Activated CD8-positive, alpha-beta T cell treated with anti-CD3 and anti-CD28 coated beads for 36 hours (primary cell): ENCODE results near the gene SMLR1. TPM values are rescaled to one million over a fixed set of nuclear protein-coding genes. Genes with fewer than 3 reads are reported as not detected.

Source experiments
- ATAC-seq: fragments of 200-7000 bp; cut with Tn5 transposase; one replicate; pipeline ENCODE4 v1.10.0; 2021; ENCODE audit warnings: mild to moderate bottlenecking, moderate library complexity
- CTCF ChIA-PET: fragments of 350-600 bp; sonication (Branson Sonifier 250); formaldehyde crosslinking; loops from one replicate; lab custom pipeline; 2021; ENCODE audit warnings: antibody characterized with exemption; lab: Charles Lee
- POLR2A ChIA-PET: fragments of 350-600 bp; sonication (Branson Sonifier 250); formaldehyde crosslinking; loops from one replicate; lab custom pipeline; 2021; ENCODE audit warnings: antibody characterized with exemption; lab: Charles Lee
- DNase-seq: peaks from one replicate; pipeline ENCODE4 v3.0.0-alpha.2; 2020
- H3K27ac Mint-ChIP-seq: one replicate; pipeline ENCODE4 v1.8.0; 2021; ENCODE audit warnings: mild to moderate bottlenecking, mixed read lengths
- H3K27me3 Mint-ChIP-seq: one replicate; pipeline ENCODE4 v1.8.0; 2021; ENCODE audit warnings: mixed read lengths
- H3K36me3 Mint-ChIP-seq: one replicate; pipeline ENCODE4 v1.8.0; 2021; ENCODE audit warnings: low read depth, mixed read lengths
- H3K4me1 Mint-ChIP-seq: one replicate; pipeline ENCODE4 v1.8.0; 2021; ENCODE audit warnings: low read depth, mixed read lengths
- H3K4me3 Mint-ChIP-seq: one replicate; pipeline ENCODE4 v1.8.0; 2021; ENCODE audit warnings: mild to moderate bottlenecking, moderate library complexity, mixed read lengths
- H3K9me3 Mint-ChIP-seq: one replicate; pipeline ENCODE4 v1.8.0; 2021; ENCODE audit warnings: mixed read lengths
- CTCF ChIP-seq: fragments of 200-600 bp; IDR thresholded peaks from one replicate; pipeline ENCODE4 v1.8.0; 2022; ENCODE audit warnings: antibody characterized with exemption, mild to moderate bottlenecking
- intact Hi-C: fragments of 100-400 bp; cut with micrococcal nuclease; formaldehyde crosslinking; loops from one replicate; pipeline ENCODE4 v1.10.0; 2022
- total RNA-seq, 2 experiments: library from RNA; stranded (reverse); gene quantifications; one replicate each; pipeline ENCODE4 v1.2.3, GENCODE V29; 2021

Gene SMLR1
- total RNA-seq, 2 experiments from 2014 or later: not detected

GRCh38 chr6:130831607-130832006 lies 4.4 kb downstream of the SMLR1 start:
- no peak for TF ChIP-seq CTCF
- CTCF ChIA-PET: no interaction called here

GRCh38 chr6:130833569-130833968 lies 6.4 kb downstream of the SMLR1 start:
- H3K4me1 Mint-ChIP-seq: no peaks in the 10 kb centered on the region
- ChIA-PET CTCF (interaction anchor here (1.2 kb wide), 1 partner anchor 512 kb away, joined by 3 read pairs; no protein-coding TSS in a partner anchor), POLR2A (interaction anchor here (0.8 kb wide), 1 partner anchor 18 kb away, joined by 3 read pairs; no protein-coding TSS in a partner anchor)
- H3K9me3 Mint-ChIP-seq: no peaks in the 10 kb centered on the region
- no peaks in the 10 kb centered on the region for H3K36me3 Mint-ChIP-seq
- DNase-seq: no peak
- no peaks in the 10 kb centered on the region for H3K27me3 Mint-ChIP-seq
- no peak for ATAC-seq
- no peak for TF ChIP-seq CTCF
- no peak overlapping the region for H3K4me3 Mint-ChIP-seq
- no peak overlapping the region for H3K27ac Mint-ChIP-seq
- intact Hi-C loops: no loop called here

More at GRCh38 chr6:130831607-130832006, 4.4 kb downstream of the SMLR1 start:
- Mint-ChIP-seq H3K4me1 (no peaks in the 10 kb centered on the region), H3K36me3 (no peaks in the 10 kb centered on the region), H3K4me3 (no peak overlapping the region), H3K9me3 (no peaks in the 10 kb centered on the region), H3K27ac (no peak overlapping the region), H3K27me3 (no peaks in the 10 kb centered on the region)
- intact Hi-C loops: no loop called here
- POLR2A ChIA-PET: no interaction called here
- DNase-seq (no peak), ATAC-seq (no peak)

- H3K9me3 Mint-ChIP-seq: no peaks in the 10 kb centered on the region
- H3K4me1 Mint-ChIP-seq: no peaks in the 10 kb centered on the region
- H3K27me3 Mint-ChIP-seq: no peaks in the 10 kb centered on the region
- POLR2A ChIA-PET: no interaction called here
- ATAC-seq (no peak), DNase-seq (no peak)
- H3K36me3 Mint-ChIP-seq: no peaks in the 10 kb centered on the region
- no peak overlapping the region for H3K4me3 Mint-ChIP-seq
- no peak overlapping the region for H3K27ac Mint-ChIP-seq
- intact Hi-C loops: no loop called here
- CTCF ChIA-PET: no interaction called here
- TF ChIP-seq CTCF: no peak
Measured at GRCh38 chr6:130834482-130835251, 7.5 kb downstream of the SMLR1 start.

- no peak for ATAC-seq
- Mint-ChIP-seq H3K9me3 (no peaks in the 10 kb centered on the region), H3K27me3 (no peaks in the 10 kb centered on the region), H3K27ac (no peak overlapping the region), H3K4me1 (no peaks in the 10 kb centered on the region), H3K36me3 (no peaks in the 10 kb centered on the region), H3K4me3 (no peak overlapping the region)
- intact Hi-C loops: no loop called here
- no peak for TF ChIP-seq CTCF
- POLR2A ChIA-PET: no interaction called here
- CTCF ChIA-PET: interaction anchor here (1.4 kb wide), 2 partner anchors 36 to 140 kb away, joined by 3 read pairs; no protein-coding TSS in a partner anchor
- DNase-seq: no peak
Measured at GRCh38 chr6:130836055-130836640, 8.9 kb downstream of the SMLR1 start.

- POLR2A ChIA-PET: no interaction called here
Measured at GRCh38 chr6:130837067-130837466, 9.9 kb downstream of the SMLR1 start.

More at GRCh38 chr6:130837067-130837466, 9.9 kb downstream of the SMLR1 start:
- no peaks in the 10 kb centered on the region for H3K36me3 Mint-ChIP-seq
- DNase-seq: no peak
- no peaks in the 10 kb centered on the region for H3K27me3 Mint-ChIP-seq
- intact Hi-C loops: no loop called here
- no peak overlapping the region for H3K4me3 Mint-ChIP-seq
- no peaks in the 10 kb centered on the region for H3K4me1 Mint-ChIP-seq
- no peak for TF ChIP-seq CTCF
- CTCF ChIA-PET: interaction anchor here (1.4 kb wide), 2 partner anchors 35 to 141 kb away, joined by 3 read pairs; no protein-coding TSS in a partner anchor
- H3K27ac Mint-ChIP-seq: no peak overlapping the region
- H3K9me3 Mint-ChIP-seq: no peaks in the 10 kb centered on the region
- ATAC-seq: no peak
